HEK293T (cell line): ENCODE measurements around the gene DCBLD2.

ENCODE experiments used
- ARNT ChIP-seq: fragments of 450-650 bp; IDR thresholded peaks from 2 replicates; pipeline ENCODE4 v1.6.1; 2017; ENCODE audit warnings: mild to moderate bottlenecking
- BHLHE40 ChIP-seq: fragments of 450-650 bp; IDR thresholded peaks from 2 replicates; pipeline ENCODE4 v1.6.1; 2016; ENCODE audit warnings: mild to moderate bottlenecking, moderate library complexity, borderline replicate concordance
- CTBP1 ChIP-seq: fragments of 450-650 bp; IDR thresholded peaks from 2 replicates; pipeline ENCODE4 v1.6.1; 2016; ENCODE audit warnings: borderline replicate concordance
- FOXA1 ChIP-seq: fragments of 450-650 bp; IDR thresholded peaks from 2 replicates; pipeline ENCODE4 v1.6.1; 2016; ENCODE audit warnings: mild to moderate bottlenecking
- FOXK2 ChIP-seq: fragments of 450-650 bp; IDR thresholded peaks from 2 replicates; pipeline ENCODE4 v1.6.1; 2016; ENCODE audit warnings: mild to moderate bottlenecking
- NFRKB ChIP-seq: fragments of 450-650 bp; IDR thresholded peaks from 2 replicates; pipeline ENCODE4 v1.6.1; 2016; ENCODE audit warnings: mild to moderate bottlenecking, moderate library complexity
- SP1 ChIP-seq: fragments of 450-650 bp; IDR thresholded peaks from 2 replicates; pipeline ENCODE4 v1.6.1; 2017
- SUZ12 ChIP-seq: fragments of 450-650 bp; IDR thresholded peaks from 2 replicates; pipeline ENCODE4 v1.6.1; 2016; ENCODE audit warnings: mild to moderate bottlenecking
- TF ChIP-seq, protein P1 (sequence below): fragments of 450-650 bp; IDR thresholded peaks from 2 replicates; pipeline ENCODE4 v1.6.1; 2016

DNA sequence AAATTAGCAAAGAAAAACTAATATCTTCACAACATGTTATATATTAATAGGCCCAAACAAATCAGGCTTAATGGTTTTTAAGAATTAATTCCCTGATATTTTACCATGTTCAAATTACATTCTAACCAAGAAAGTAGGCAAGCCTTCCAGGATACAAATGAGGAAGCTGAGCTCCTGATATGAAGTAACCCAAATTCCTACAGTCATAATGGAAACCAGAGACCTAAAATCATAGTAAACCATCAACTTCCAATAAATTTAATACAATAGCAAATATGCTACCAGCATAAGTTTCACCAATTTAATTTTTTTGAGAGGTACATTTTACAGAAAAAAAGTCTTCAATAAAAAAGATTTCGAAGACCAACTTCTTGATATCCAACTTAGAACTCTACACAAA, 3.8 kb downstream of the DCBLD2 start:
- no peak for TF ChIP-seq FOXA1
- TF ChIP-seq FOXK2, result no peak
- no peak for TF ChIP-seq SP1
- no peak for TF ChIP-seq BHLHE40
- no peak for TF ChIP-seq ARNT
- TF ChIP-seq CTBP1, result no peak
- TF ChIP-seq NFRKB, result no peak
- TF ChIP-seq, protein P1, sequence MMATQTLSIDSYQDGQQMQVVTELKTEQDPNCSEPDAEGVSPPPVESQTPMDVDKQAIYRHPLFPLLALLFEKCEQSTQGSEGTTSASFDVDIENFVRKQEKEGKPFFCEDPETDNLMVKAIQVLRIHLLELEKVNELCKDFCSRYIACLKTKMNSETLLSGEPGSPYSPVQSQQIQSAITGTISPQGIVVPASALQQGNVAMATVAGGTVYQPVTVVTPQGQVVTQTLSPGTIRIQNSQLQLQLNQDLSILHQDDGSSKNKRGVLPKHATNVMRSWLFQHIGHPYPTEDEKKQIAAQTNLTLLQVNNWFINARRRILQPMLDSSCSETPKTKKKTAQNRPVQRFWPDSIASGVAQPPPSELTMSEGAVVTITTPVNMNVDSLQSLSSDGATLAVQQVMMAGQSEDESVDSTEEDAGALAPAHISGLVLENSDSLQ, result no peak
- no peak for TF ChIP-seq SUZ12
